Measurements from ENCODE around the gene NUP93.
"Not testable (repeated sequence)": the region's sequence is repeated elsewhere in the genome, so short reads cannot be mapped to it uniquely, and the experiment has no call there.

Gene NUP93

GRCh38 chr16:56880176-56880575 is 150.2 kb downstream of the NUP93 start:
- no peaks in the 10 kb centered on the region for H3K36me3 ChIP-seq (ENCODE audit: insufficient read depth, low read length)
- H3K27me3 ChIP-seq (ENCODE audit: insufficient read depth, low read length), result no peaks in the 10 kb centered on the region
- H3K4me1 ChIP-seq (ENCODE audit: control insufficient read depth, insufficient read depth, low read length, unreplicated experiment), result no peaks in the 10 kb centered on the region
- H2AFZ ChIP-seq (ENCODE audit: low read length, unreplicated experiment), result no peak overlapping the region
- H3K4me3 ChIP-seq (ENCODE audit: low read depth, low read length), result no peak overlapping the region
- H3K79me2 ChIP-seq (ENCODE audit: control insufficient read depth, insufficient read depth, low read length, unreplicated experiment), result no peaks in the 10 kb centered on the region
- H3K27ac ChIP-seq (ENCODE audit: low read depth, low read length), result no peak overlapping the region

DNA sequence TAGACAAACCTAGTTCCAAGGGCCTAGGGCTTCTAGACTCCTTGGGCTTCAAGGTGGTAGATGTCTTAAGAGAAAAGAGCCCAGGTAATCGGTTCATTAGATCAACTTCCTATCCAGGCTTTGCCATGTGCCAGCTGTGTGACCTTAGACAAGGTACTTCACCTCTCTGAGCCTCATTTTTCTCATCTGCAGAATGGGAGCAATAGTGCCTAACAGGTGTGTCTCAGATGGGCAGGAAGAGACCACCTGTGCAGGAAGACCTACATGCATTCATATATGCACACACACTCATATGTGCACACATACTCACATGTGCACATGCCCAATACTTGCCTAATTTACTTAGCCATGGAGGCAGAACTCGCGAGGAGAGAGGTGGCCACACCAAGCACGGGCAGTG is 150.8 kb downstream of the NUP93 start:
- Histone ChIP-seq H2AFZ (ENCODE audit: low read length, unreplicated experiment) (no peak overlapping the region), H3K4me1 (ENCODE audit: control insufficient read depth, insufficient read depth, low read length, unreplicated experiment) (no peaks in the 10 kb centered on the region), H3K27ac (ENCODE audit: low read depth, low read length) (no peak overlapping the region), H3K4me3 (ENCODE audit: low read depth, low read length) (no peak overlapping the region), H3K36me3 (ENCODE audit: insufficient read depth, low read length) (no peaks in the 10 kb centered on the region), H3K79me2 (ENCODE audit: control insufficient read depth, insufficient read depth, low read length, unreplicated experiment) (no peaks in the 10 kb centered on the region), H3K27me3 (ENCODE audit: insufficient read depth, low read length) (no peaks in the 10 kb centered on the region)

- H3K27ac ChIP-seq (ENCODE audit: low read depth, low read length), result no peak overlapping the region
- no peaks in the 10 kb centered on the region for H3K4me1 ChIP-seq (ENCODE audit: control insufficient read depth, insufficient read depth, low read length, unreplicated experiment)
- no peaks in the 10 kb centered on the region for H3K27me3 ChIP-seq (ENCODE audit: insufficient read depth, low read length)
- H2AFZ ChIP-seq (ENCODE audit: low read length, unreplicated experiment), result no peak overlapping the region
- H3K79me2 ChIP-seq (ENCODE audit: control insufficient read depth, insufficient read depth, low read length, unreplicated experiment), result no peaks in the 10 kb centered on the region
- H3K36me3 ChIP-seq (ENCODE audit: insufficient read depth, low read length), result no peaks in the 10 kb centered on the region
- no peak overlapping the region for H3K4me3 ChIP-seq (ENCODE audit: low read depth, low read length)
These were observed 152.3 kb downstream of the NUP93 start for GRCh38 chr16:56882077-56882800.

DNA sequence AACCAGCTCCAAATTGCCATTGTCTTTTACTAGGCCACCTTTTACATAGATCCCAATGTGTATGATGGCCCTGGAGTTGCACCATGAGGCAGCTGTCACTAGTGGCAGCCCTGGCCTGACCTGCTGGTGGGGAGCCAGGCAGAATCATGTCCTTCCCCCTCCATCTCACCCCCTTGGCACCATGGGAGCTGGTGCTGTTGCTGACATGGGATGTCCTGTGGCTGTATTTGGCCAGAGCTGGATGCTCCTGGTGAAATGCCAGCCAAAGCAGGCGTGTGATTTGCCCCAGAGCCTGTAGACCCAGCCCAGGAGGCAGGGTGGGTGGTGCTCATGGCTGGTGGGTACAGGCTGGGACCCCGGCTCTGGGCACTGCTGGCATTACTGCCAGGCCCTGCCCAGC is 153.7 kb downstream of the NUP93 start:
- Histone ChIP-seq H2AFZ (ENCODE audit: low read length, unreplicated experiment) (no peak overlapping the region), H3K4me3 (ENCODE audit: low read depth, low read length) (no peak overlapping the region), H3K36me3 (ENCODE audit: insufficient read depth, low read length) (no peaks in the 10 kb centered on the region), H3K27ac (ENCODE audit: low read depth, low read length) (no peak overlapping the region), H3K4me1 (ENCODE audit: control insufficient read depth, insufficient read depth, low read length, unreplicated experiment) (no peaks in the 10 kb centered on the region), H3K79me2 (ENCODE audit: control insufficient read depth, insufficient read depth, low read length, unreplicated experiment) (no peaks in the 10 kb centered on the region), H3K27me3 (ENCODE audit: insufficient read depth, low read length) (no peaks in the 10 kb centered on the region)

GRCh38 chr16:56884026-56884582 is 154.2 kb downstream of the NUP93 start:
- H3K4me3 ChIP-seq (ENCODE audit: low read depth, low read length), result no peak overlapping the region
- no peak overlapping the region for H2AFZ ChIP-seq (ENCODE audit: low read length, unreplicated experiment)
- H3K36me3 ChIP-seq (ENCODE audit: insufficient read depth, low read length), result no peaks in the 10 kb centered on the region
- no peaks in the 10 kb centered on the region for H3K4me1 ChIP-seq (ENCODE audit: control insufficient read depth, insufficient read depth, low read length, unreplicated experiment)
- H3K27ac ChIP-seq (ENCODE audit: low read depth, low read length), result no peak overlapping the region
- H3K79me2 ChIP-seq (ENCODE audit: control insufficient read depth, insufficient read depth, low read length, unreplicated experiment), result no peaks in the 10 kb centered on the region
- H3K27me3 ChIP-seq (ENCODE audit: insufficient read depth, low read length), result no peaks in the 10 kb centered on the region

- not testable (repeated sequence) for H3K36me3 ChIP-seq (ENCODE audit: insufficient read depth, low read length); H3K27me3 ChIP-seq (ENCODE audit: insufficient read depth, low read length); H3K79me2 ChIP-seq (ENCODE audit: control insufficient read depth, insufficient read depth, low read length, unreplicated experiment); H3K27ac ChIP-seq (ENCODE audit: low read depth, low read length); H3K4me3 ChIP-seq (ENCODE audit: low read depth, low read length); H3K4me1 ChIP-seq (ENCODE audit: control insufficient read depth, insufficient read depth, low read length, unreplicated experiment); H2AFZ ChIP-seq (ENCODE audit: low read length, unreplicated experiment)
These were observed 155.0 kb downstream of the NUP93 start for GRCh38 chr16:56884929-56885328.

DNA sequence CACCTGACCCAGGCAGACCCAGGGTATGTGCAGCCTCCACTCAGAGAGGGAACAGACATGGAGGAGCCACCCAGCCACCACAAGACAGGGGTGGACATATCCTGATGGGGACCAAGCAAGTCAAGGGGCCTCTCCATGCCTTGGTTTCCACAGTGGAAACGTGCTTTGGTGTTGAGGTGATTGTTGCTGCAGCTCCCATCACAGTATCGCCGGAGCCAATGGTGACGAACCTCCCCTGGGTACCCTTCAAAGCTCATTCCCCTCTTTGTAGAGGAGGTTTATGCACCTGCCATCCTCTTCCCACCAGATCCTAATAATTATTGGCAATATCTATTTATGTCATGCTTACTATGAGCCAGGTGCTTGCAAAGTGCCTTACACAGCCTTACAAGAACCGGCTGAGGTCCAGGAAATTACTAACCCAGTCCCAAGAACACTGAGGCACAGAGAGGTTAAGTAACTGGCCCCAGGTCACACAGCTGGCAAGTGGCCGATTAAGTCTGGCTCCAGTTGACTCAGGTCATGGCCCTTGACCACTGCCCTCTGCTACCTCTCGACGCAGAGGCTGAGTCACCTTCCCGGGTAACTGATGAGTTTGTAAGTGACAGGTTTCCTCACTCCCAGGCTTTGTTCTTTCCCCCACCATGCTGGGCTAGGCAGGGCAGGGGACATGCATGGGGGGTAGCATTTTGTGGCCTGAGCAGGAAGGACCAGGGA is 155.7 kb downstream of the NUP93 start:
- Histone ChIP-seq H3K79me2 (ENCODE audit: control insufficient read depth, insufficient read depth, low read length, unreplicated experiment) (no peaks in the 10 kb centered on the region), H3K27ac (ENCODE audit: low read depth, low read length) (no peak overlapping the region), H3K4me3 (ENCODE audit: low read depth, low read length) (no peak overlapping the region), H3K4me1 (ENCODE audit: control insufficient read depth, insufficient read depth, low read length, unreplicated experiment) (no peaks in the 10 kb centered on the region), H2AFZ (ENCODE audit: low read length, unreplicated experiment) (no peak overlapping the region), H3K36me3 (ENCODE audit: insufficient read depth, low read length) (no peaks in the 10 kb centered on the region), H3K27me3 (ENCODE audit: insufficient read depth, low read length) (no peaks in the 10 kb centered on the region)

DNA sequence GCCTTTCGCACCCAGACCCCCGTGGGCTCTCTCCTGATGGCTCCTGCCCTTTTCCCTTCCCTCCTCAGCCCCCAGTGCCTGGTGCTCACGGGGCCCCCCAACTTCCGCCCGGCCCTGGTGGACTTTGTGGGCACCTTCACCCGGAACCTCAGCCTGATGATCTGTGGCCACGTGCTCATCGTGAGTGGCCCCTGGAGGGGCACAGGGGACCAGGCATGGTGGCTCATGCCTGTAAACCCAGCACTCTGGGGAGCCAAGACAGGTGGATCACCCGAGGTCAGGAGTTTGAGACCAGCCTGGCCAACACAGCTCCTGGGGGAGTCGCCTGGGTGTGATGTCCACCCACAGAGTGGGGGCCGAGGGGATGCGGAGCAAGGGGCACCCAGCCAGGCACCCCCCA is 156.4 kb downstream of the NUP93 start:
- Histone ChIP-seq H3K4me3 (ENCODE audit: low read depth, low read length) (no peak overlapping the region), H3K27ac (ENCODE audit: low read depth, low read length) (no peak overlapping the region), H3K36me3 (ENCODE audit: insufficient read depth, low read length) (no peaks in the 10 kb centered on the region), H3K79me2 (ENCODE audit: control insufficient read depth, insufficient read depth, low read length, unreplicated experiment) (no peaks in the 10 kb centered on the region), H2AFZ (ENCODE audit: low read length, unreplicated experiment) (no peak overlapping the region), H3K27me3 (ENCODE audit: insufficient read depth, low read length) (no peaks in the 10 kb centered on the region), H3K4me1 (ENCODE audit: control insufficient read depth, insufficient read depth, low read length, unreplicated experiment) (no peaks in the 10 kb centered on the region)

DNA sequence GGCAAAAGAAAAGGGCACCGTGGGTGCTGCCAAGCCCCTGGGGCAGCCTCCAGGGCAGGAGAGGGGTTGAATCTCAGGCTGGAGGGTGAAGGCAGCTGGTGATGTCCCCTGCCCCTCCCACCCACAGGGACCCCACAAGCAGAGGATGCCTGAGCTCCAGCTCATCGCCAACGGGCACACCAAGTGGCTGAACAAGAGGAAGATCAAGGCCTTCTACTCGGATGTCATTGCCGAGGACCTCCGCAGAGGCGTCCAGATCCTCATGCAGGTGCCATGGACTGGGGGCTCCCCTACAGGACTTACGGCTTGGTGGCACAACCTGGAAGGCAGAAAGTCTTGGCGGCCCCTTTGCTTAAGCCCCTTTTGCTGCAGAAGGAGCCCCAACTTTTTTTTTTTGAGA is 156.9 kb downstream of the NUP93 start:
- H3K27me3 ChIP-seq (ENCODE audit: insufficient read depth, low read length), result no peaks in the 10 kb centered on the region
- no peaks in the 10 kb centered on the region for H3K36me3 ChIP-seq (ENCODE audit: insufficient read depth, low read length)
- H2AFZ ChIP-seq (ENCODE audit: low read length, unreplicated experiment), result no peak overlapping the region
- H3K4me1 ChIP-seq (ENCODE audit: control insufficient read depth, insufficient read depth, low read length, unreplicated experiment), result no peaks in the 10 kb centered on the region
- no peak overlapping the region for H3K27ac ChIP-seq (ENCODE audit: low read depth, low read length)
- no peak overlapping the region for H3K4me3 ChIP-seq (ENCODE audit: low read depth, low read length)
- no peaks in the 10 kb centered on the region for H3K79me2 ChIP-seq (ENCODE audit: control insufficient read depth, insufficient read depth, low read length, unreplicated experiment)

GRCh38 chr16:56888806-56889205 is 158.9 kb downstream of the NUP93 start:
- Histone ChIP-seq H3K27me3 (ENCODE audit: insufficient read depth, low read length) (no peaks in the 10 kb centered on the region), H3K79me2 (ENCODE audit: control insufficient read depth, insufficient read depth, low read length, unreplicated experiment) (no peaks in the 10 kb centered on the region), H2AFZ (ENCODE audit: low read length, unreplicated experiment) (no peak overlapping the region), H3K4me1 (ENCODE audit: control insufficient read depth, insufficient read depth, low read length, unreplicated experiment) (no peaks in the 10 kb centered on the region), H3K4me3 (ENCODE audit: low read depth, low read length) (no peak overlapping the region), H3K27ac (ENCODE audit: low read depth, low read length) (no peak overlapping the region), H3K36me3 (ENCODE audit: insufficient read depth, low read length) (no peaks in the 10 kb centered on the region)

GRCh38 chr16:56889206-56889605 is 159.3 kb downstream of the NUP93 start:
- Histone ChIP-seq H3K4me1 (ENCODE audit: control insufficient read depth, insufficient read depth, low read length, unreplicated experiment) (no peaks in the 10 kb centered on the region), H3K27ac (ENCODE audit: low read depth, low read length) (no peak overlapping the region), H3K27me3 (ENCODE audit: insufficient read depth, low read length) (no peaks in the 10 kb centered on the region), H3K79me2 (ENCODE audit: control insufficient read depth, insufficient read depth, low read length, unreplicated experiment) (no peaks in the 10 kb centered on the region), H2AFZ (ENCODE audit: low read length, unreplicated experiment) (no peak overlapping the region), H3K4me3 (ENCODE audit: low read depth, low read length) (no peak overlapping the region), H3K36me3 (ENCODE audit: insufficient read depth, low read length) (no peaks in the 10 kb centered on the region)

Measured in ACC112 (cell line).